ENCODE measurements around the gene LINGO4. TPM values are rescaled to one million over a fixed set of nuclear protein-coding genes. Genes with fewer than 3 reads are reported as not detected.

Gene LINGO4
- total RNA-seq, 6 experiments from 2014 or later: not detected

GRCh38 chr1:151843398-151843797 lies 38.2 kb upstream of the LINGO4 start:
- peaks cover 21% of the 10 kb centered on the region for H3K4me1 Mint-ChIP-seq (ENCODE audit: low read depth)
- no peaks in the 10 kb centered on the region for H3K9me3 Mint-ChIP-seq
- H3K36me3 Mint-ChIP-seq (ENCODE audit: low read depth): no peaks in the 10 kb centered on the region
- H3K4me3 Mint-ChIP-seq: no peak overlapping the region
- no peak for TF ChIP-seq CTCF (IDR thresholded peaks at IDR 0.05)
- H3K27me3 Mint-ChIP-seq (ENCODE audit: insufficient read depth): peaks cover 47% of the 10 kb centered on the region
- no peak for DNase-seq
- H3K27ac Mint-ChIP-seq: no peak overlapping the region

- H3K4me3 Mint-ChIP-seq: no peak overlapping the region
- peaks cover 22% of the 10 kb centered on the region for H3K4me1 Mint-ChIP-seq (ENCODE audit: low read depth)
- peaks cover 43% of the 10 kb centered on the region for H3K27me3 Mint-ChIP-seq (ENCODE audit: insufficient read depth)
- DNase-seq: peak; percentile 8
- no peaks in the 10 kb centered on the region for H3K9me3 Mint-ChIP-seq
- H3K36me3 Mint-ChIP-seq (ENCODE audit: low read depth): no peaks in the 10 kb centered on the region
- TF ChIP-seq CTCF (IDR thresholded peaks at IDR 0.05): no peak
- no peak overlapping the region for H3K27ac Mint-ChIP-seq
Observed at GRCh38 chr1:151841141-151841540, 35.9 kb upstream of the LINGO4 start.

GRCh38 chr1:151840421-151840820 lies 35.2 kb upstream of the LINGO4 start:
- Mint-ChIP-seq H3K4me1 (ENCODE audit: low read depth) (peaks cover 18% of the 10 kb centered on the region), H3K27ac (no peak overlapping the region), H3K4me3 (no peak overlapping the region)

GRCh38 chr1:151839457-151840403 lies 34.5 kb upstream of the LINGO4 start, which contains the start of gene C2CD4D:
TSS of gene C2CD4D (minus strand) at chr1:151839820. CDS start at chr1:151838989, 831 bp downstream.
- H3K4me3 Mint-ChIP-seq: no peak within 1 kb of the TSS
- H3K27me3 Mint-ChIP-seq (ENCODE audit: insufficient read depth): peaks cover 40% of the 10 kb centered on the region
- H3K9me3 Mint-ChIP-seq: no peaks in the 10 kb centered on the region
- H3K4me1 Mint-ChIP-seq (ENCODE audit: low read depth): peaks cover 18% of the 10 kb centered on the region
- TF ChIP-seq CTCF (IDR thresholded peaks at IDR 0.05): no peak
- H3K36me3 Mint-ChIP-seq (ENCODE audit: low read depth): no peaks in the 10 kb centered on the region
- no peak for DNase-seq
- no peak within 1 kb of the TSS for H3K27ac Mint-ChIP-seq

More at GRCh38 chr1:151840421-151840820, 35.2 kb upstream of the LINGO4 start:
- TF ChIP-seq CTCF (IDR thresholded peaks at IDR 0.05): no peak
- Mint-ChIP-seq H3K36me3 (ENCODE audit: low read depth) (no peaks in the 10 kb centered on the region), H3K27me3 (ENCODE audit: insufficient read depth) (peaks cover 42% of the 10 kb centered on the region), H3K9me3 (no peaks in the 10 kb centered on the region)
- DNase-seq: no peak

GRCh38 chr1:151839082-151839412 lies 33.8 kb upstream of the LINGO4 start:
- peaks cover 18% of the 10 kb centered on the region for H3K4me1 Mint-ChIP-seq (ENCODE audit: low read depth)
- DNase-seq: no peak
- no peak for TF ChIP-seq CTCF (IDR thresholded peaks at IDR 0.05)
- no peak overlapping the region for H3K4me3 Mint-ChIP-seq
- no peaks in the 10 kb centered on the region for H3K9me3 Mint-ChIP-seq
- H3K36me3 Mint-ChIP-seq (ENCODE audit: low read depth): no peaks in the 10 kb centered on the region
- peaks cover 35% of the 10 kb centered on the region for H3K27me3 Mint-ChIP-seq (ENCODE audit: insufficient read depth)
- no peak overlapping the region for H3K27ac Mint-ChIP-seq

Data from HFFc6 (cell line).